HL-60/S4 treated with retinoic acid at 250 ng/mL for 4 days and 3 days (cell line): ENCODE measurements around the gene ATXN7L1.

ENCODE experiments used
- in situ Hi-C: fragments of 300-500 bp; cut with MboI; formaldehyde crosslinking; loops from 2 replicates; pipeline ENCODE4 v1.7.0; 2022; ENCODE audit warnings: low sequenced_read_pairs

ATXN7L1 gene

GRCh38 chr7:105653441-105654005, 222.9 kb downstream of the ATXN7L1 start:
- in situ Hi-C loops: no loop called here

GRCh38 chr7:105652359-105652993, 223.9 kb downstream of the ATXN7L1 start:
- in situ Hi-C loops: no loop called here

- in situ Hi-C loops: no loop called here
Measured at GRCh38 chr7:105651798-105652197, 224.6 kb downstream of the ATXN7L1 start.

GRCh38 chr7:105650382-105650970, 225.9 kb downstream of the ATXN7L1 start:
- in situ Hi-C loops: no loop called here

- in situ Hi-C loops: loop anchor here (25.0 kb wide), 1 partner anchor 387 kb away; no protein-coding TSS in a partner anchor
Measured at GRCh38 chr7:105649727-105650381, 226.5 kb downstream of the ATXN7L1 start.

GRCh38 chr7:105648561-105649401, 227.6 kb downstream of the ATXN7L1 start:
- in situ Hi-C loops: loop anchor here (25.0 kb wide), 1 partner anchor 389 kb away; no protein-coding TSS in a partner anchor

- in situ Hi-C loops: loop anchor here (25.0 kb wide), 1 partner anchor 390 kb away; no protein-coding TSS in a partner anchor
Measured at GRCh38 chr7:105647591-105647990, 228.8 kb downstream of the ATXN7L1 start.

GRCh38 chr7:105644937-105645336, 231.5 kb downstream of the ATXN7L1 start:
- in situ Hi-C loops: loop anchor here (25.0 kb wide), 1 partner anchor 392 kb away; no protein-coding TSS in a partner anchor

- in situ Hi-C loops: loop anchor here (25.0 kb wide), 1 partner anchor 393 kb away; no protein-coding TSS in a partner anchor
Measured at GRCh38 chr7:105643851-105644250, 232.5 kb downstream of the ATXN7L1 start.

- in situ Hi-C loops: loop anchor here (25.0 kb wide), 1 partner anchor 394 kb away; no protein-coding TSS in a partner anchor
Measured at GRCh38 chr7:105643384-105643783, 233.0 kb downstream of the ATXN7L1 start.

GRCh38 chr7:105642264-105642663, 234.1 kb downstream of the ATXN7L1 start:
- in situ Hi-C loops: loop anchor here (25.0 kb wide), 1 partner anchor 395 kb away; no protein-coding TSS in a partner anchor

- in situ Hi-C loops: loop anchor here (25.0 kb wide), 1 partner anchor 396 kb away; no protein-coding TSS in a partner anchor
Measured at GRCh38 chr7:105640956-105641810, 235.2 kb downstream of the ATXN7L1 start.

GRCh38 chr7:105639667-105640493, 236.5 kb downstream of the ATXN7L1 start:
- in situ Hi-C loops: loop anchor here (25.0 kb wide), 1 partner anchor 397 kb away; no protein-coding TSS in a partner anchor

- in situ Hi-C loops: loop anchor here (25.0 kb wide), 1 partner anchor 398 kb away; no protein-coding TSS in a partner anchor
Measured at GRCh38 chr7:105638902-105639495, 237.4 kb downstream of the ATXN7L1 start.

GRCh38 chr7:105638334-105638733, 238.1 kb downstream of the ATXN7L1 start:
- in situ Hi-C loops: loop anchor here (25.0 kb wide), 1 partner anchor 399 kb away; no protein-coding TSS in a partner anchor

- in situ Hi-C loops: loop anchor here (25.0 kb wide), 1 partner anchor 400 kb away; no protein-coding TSS in a partner anchor
Measured at GRCh38 chr7:105637755-105638154, 238.6 kb downstream of the ATXN7L1 start.

- in situ Hi-C loops: loop anchor here (25.0 kb wide), 1 partner anchor 400 kb away; no protein-coding TSS in a partner anchor
Measured at GRCh38 chr7:105636982-105637381, 239.4 kb downstream of the ATXN7L1 start.

GRCh38 chr7:105635197-105635596, 241.2 kb downstream of the ATXN7L1 start:
- in situ Hi-C loops: loop anchor here (25.0 kb wide), 1 partner anchor 402 kb away; no protein-coding TSS in a partner anchor
